NCI-H2196 (cell line): ENCODE data around the gene DNAAF5.

Experiments used
- DNase-seq: peaks from one replicate; lab custom pipeline; 2025; ENCODE audit not compliant: unreplicated experiment; lab: John Stamatoyannopoulos, UW

DNAAF5 gene

GRCh38 chr7:726084-726853 is at the start of gene DNAAF5:
TSS of gene DNAAF5 (plus strand) at chr7:726699. CDS start at chr7:726721, 22 bp downstream.
- DNase-seq, result peak; percentile 91

GRCh38 chr7:676972-677385 is 49.5 kb upstream of the DNAAF5 start:
- no peak for DNase-seq

DNA sequence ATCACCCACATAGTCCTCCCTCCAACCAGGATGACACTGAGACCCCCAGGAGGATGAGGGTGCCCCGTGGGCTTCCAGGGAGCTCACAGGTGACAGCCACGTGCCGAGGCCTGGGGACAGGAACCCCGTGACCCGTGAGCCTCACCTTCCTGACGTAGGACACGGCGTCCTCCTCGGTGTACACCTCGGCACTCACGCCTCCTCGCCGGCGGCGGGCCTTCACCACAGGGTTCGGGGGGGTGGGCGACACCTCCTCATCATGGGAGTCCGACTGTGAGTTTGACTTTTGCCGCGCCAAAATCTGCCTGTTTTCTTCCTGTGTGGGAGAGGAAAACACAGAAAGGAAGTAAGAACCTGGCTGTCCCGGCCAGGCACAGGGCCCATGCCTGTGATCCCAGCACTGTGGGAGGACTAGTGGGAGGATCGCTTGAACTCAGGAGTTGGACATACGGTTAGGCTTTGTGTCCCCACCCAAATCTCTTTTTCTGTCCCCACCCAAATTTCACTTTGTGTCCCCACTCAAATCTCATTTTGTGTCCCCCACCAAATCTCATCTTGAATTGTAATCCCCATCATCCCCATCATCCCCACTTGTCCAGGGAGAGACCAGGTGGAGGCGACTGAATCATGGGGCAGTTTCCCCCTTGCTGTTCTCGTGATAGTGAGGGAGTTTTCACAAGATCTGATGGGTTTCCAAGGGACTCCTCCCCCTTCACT is 45.9 kb upstream of the DNAAF5 start:
- no peak for DNase-seq

- no peak for DNase-seq
These were observed 44.8 kb upstream of the DNAAF5 start for GRCh38 chr7:681551-682307.

GRCh38 chr7:682810-683209 is 43.7 kb upstream of the DNAAF5 start:
- no peak for DNase-seq

- no peak for DNase-seq
These were observed 42.8 kb upstream of the DNAAF5 start for GRCh38 chr7:683526-684205.

GRCh38 chr7:684416-684815 is 42.1 kb upstream of the DNAAF5 start:
- DNase-seq, result no peak

GRCh38 chr7:685540-685939 is 41.0 kb upstream of the DNAAF5 start:
- no peak for DNase-seq

- no peak for DNase-seq
These were observed 35.8 kb upstream of the DNAAF5 start for GRCh38 chr7:690478-691360.

GRCh38 chr7:691361-692045 is 35.0 kb upstream of the DNAAF5 start:
- DNase-seq, result no peak

DNA sequence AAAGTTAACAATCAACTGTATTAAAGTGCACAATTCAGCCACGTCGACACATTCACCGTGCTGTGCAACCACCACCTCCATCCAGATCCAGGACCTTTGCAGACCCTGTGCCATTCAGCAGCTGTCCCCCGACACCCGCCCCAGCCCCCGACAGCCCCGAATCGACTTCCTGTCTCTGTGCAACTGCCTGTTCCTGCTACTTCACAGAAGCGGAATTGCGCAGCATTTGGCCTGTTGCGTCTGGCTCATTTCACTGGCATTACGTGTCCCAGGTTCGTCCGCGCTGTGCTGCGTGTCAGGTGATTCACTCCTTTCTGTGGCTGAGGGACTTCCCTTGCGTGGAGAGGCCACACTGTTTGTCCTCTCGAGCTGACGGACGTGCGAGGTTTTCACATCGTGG is 33.2 kb upstream of the DNAAF5 start:
- DNase-seq, result no peak

DNA sequence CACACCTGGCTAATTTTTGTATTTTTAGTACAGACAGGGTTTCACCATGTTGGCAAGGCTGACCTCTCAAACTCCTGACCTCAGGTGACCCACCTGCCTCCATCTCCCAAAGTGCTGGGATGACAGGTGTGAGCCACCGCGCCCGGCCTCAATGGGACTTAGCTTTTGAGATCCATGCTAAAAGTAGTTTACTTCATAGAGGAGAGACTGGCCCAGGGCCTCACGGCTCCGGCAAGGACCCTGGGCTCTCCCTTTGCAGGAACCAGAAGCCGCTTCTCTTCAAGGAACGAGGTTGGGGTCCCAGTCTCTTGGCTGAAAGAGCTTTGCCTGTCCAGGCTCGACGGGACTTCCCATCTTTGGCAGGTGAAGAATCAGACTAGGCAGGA is 30.1 kb upstream of the DNAAF5 start:
- no peak for DNase-seq

DNA sequence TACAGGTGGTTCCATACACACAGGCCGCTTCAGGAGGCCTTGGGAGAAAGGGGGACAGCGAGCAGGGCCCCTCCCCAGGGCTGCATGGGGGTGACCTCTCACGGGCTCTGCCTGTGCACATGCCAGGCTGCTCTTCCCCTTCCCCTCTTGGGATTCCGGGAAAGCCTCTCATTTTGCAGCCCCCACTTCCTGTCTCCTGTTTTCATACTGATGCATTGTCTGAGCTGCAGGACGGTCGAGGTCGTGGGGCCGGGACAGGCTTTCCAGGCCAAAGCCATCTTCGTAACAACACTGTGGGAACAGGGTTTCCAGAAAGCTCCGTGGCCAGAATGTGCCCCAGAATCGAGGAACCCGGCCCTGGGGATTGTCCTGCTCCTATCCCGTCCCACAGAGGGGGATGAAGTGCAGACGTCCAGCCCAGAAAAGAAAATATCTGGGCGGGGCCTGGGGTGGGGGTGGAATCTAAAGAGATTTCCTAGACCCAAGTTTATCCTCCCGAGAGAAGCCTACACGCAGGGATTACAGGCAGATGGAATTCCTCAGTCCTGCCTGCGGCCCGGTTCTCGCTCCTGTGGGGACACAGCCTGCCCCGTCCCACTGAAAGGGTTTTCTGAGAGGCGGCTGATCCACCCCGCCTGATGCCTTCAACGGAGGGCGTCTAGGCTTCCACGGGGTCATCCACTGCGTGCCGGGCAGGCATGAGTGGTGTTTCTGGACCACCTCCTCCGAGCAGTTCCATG is 29.5 kb upstream of the DNAAF5 start:
- no peak for DNase-seq

GRCh38 chr7:698515-699475 is 27.7 kb upstream of the DNAAF5 start:
- DNase-seq, result no peak

DNA sequence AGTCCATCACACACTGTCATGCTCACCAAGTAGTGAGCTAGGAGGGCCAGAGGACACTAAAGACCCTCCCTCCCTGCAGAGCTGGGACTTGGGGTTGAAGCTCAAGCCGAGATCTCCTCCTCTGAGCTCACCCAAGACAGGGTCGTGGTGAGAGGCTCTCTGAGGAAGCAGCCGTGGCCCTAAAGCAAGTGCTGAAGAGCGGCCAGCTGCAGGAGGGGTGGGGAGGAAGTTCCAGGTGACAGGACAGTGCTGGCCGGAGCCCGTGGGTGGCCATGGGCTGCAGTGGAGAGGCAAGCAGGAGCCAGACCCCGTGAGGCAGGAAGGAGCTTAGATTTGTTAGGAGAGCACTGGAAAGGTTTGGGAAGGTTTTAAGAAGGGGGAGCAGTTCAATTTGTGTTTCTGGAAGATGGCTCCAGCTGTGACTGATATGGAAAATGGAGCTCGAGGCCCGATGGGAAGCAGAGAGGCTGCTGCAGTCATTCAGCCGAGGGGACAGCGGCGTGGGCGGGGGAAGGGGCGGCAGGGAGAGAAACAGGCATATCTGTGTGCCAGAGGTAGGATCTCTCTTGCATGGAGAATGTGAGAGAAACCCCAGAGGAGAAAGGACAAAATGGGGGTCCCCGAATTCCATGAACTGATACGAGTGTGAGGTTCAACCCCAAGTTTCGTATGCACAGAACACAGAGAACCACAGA is 26.9 kb upstream of the DNAAF5 start:
- DNase-seq, result no peak

GRCh38 chr7:701086-701671 is 25.3 kb upstream of the DNAAF5 start:
- DNase-seq, result no peak

GRCh38 chr7:703049-703448 is 23.4 kb upstream of the DNAAF5 start:
- DNase-seq, result no peak
